Ishikawa (cell line): ENCODE data around the gene AMPD2.
A peak's percentile ranks its signal among the peaks of the same experiment; 100 is the strongest.

Source experiments
- CEBPB ChIP-seq: IDR thresholded peaks from 2 replicates; pipeline ENCODE4 v1.6.1; 2012
- CREB1 ChIP-seq: IDR thresholded peaks from 2 replicates; pipeline ENCODE4 v1.6.1; 2012; ENCODE audit warnings: low read depth
- EGR1 ChIP-seq: IDR thresholded peaks from 2 replicates; pipeline ENCODE4 v1.6.1; 2012
- EP300 ChIP-seq: IDR thresholded peaks from 2 replicates; pipeline ENCODE4 v1.6.1; 2012; ENCODE audit warnings: borderline replicate concordance
- FOXM1 ChIP-seq: IDR thresholded peaks from 2 replicates; pipeline ENCODE4 v1.6.1; 2012; ENCODE audit warnings: low read depth, borderline replicate concordance
- MAX ChIP-seq: IDR thresholded peaks from 2 replicates; pipeline ENCODE4 v1.6.1; 2012
- NFIC ChIP-seq: IDR thresholded peaks from 2 replicates; pipeline ENCODE4 v1.6.1; 2012
- RAD21 ChIP-seq: IDR thresholded peaks from 2 replicates; pipeline ENCODE4 v1.6.1; 2012; ENCODE audit warnings: low read depth
- REST ChIP-seq: IDR thresholded peaks from 2 replicates; pipeline ENCODE4 v1.6.1; 2012; ENCODE audit warnings: low read depth, mild to moderate bottlenecking
- TAF1 ChIP-seq: IDR thresholded peaks from 2 replicates; pipeline ENCODE4 v1.6.1; 2012; ENCODE audit warnings: low read depth, mild to moderate bottlenecking
- TCF12 ChIP-seq: IDR thresholded peaks from 2 replicates; pipeline ENCODE4 v1.6.1; 2012; ENCODE audit warnings: low read depth
- TEAD4 ChIP-seq: IDR thresholded peaks from 2 replicates; pipeline ENCODE4 v1.6.1; 2012
- USF1 ChIP-seq: IDR thresholded peaks from 2 replicates; pipeline ENCODE4 v1.6.1; 2012
- YY1 ChIP-seq: IDR thresholded peaks from 2 replicates; pipeline ENCODE4 v1.6.1; 2012; ENCODE audit warnings: low read depth
- ZBTB7A ChIP-seq: IDR thresholded peaks from 2 replicates; pipeline ENCODE4 v1.6.1; 2012; ENCODE audit warnings: low read depth

Gene AMPD2

GRCh38 chr1:109639841-109640184 is 20.2 kb downstream of the AMPD2 start:
- TF ChIP-seq USF1: no peak
- TF ChIP-seq TEAD4: no peak
- no peak for TF ChIP-seq ZBTB7A
- TF ChIP-seq YY1: no peak
- TF ChIP-seq CREB1: no peak
- no peak for TF ChIP-seq EP300
- TF ChIP-seq RAD21: no peak
- no peak for TF ChIP-seq REST
- no peak for TF ChIP-seq CEBPB
- no peak for TF ChIP-seq NFIC
- TF ChIP-seq TCF12: no peak

- peak; percentile 80 for TF ChIP-seq RAD21
- no peak for TF ChIP-seq REST
Measured at GRCh38 chr1:109640285-109640865, 20.7 kb downstream of the AMPD2 start.

GRCh38 chr1:109641078-109641740 is 21.6 kb downstream of the AMPD2 start:
- TF ChIP-seq ZBTB7A (no peak), NFIC (no peak), CREB1 (no peak), FOXM1 (no peak), YY1 (no peak), USF1 (no peak), EP300 (no peak), CEBPB (no peak), TEAD4 (no peak), TAF1 (no peak), MAX (no peak), EGR1 (no peak), RAD21 (no peak), TCF12 (no peak), REST (no peak)

- TF ChIP-seq YY1 (no peak), NFIC (no peak)
Measured at GRCh38 chr1:109641861-109642260, 22.2 kb downstream of the AMPD2 start.

GRCh38 chr1:109642626-109643025 is 23.0 kb downstream of the AMPD2 start:
- no peak for TF ChIP-seq EGR1
- TF ChIP-seq RAD21: no peak
- no peak for TF ChIP-seq NFIC
- no peak for TF ChIP-seq USF1
- no peak for TF ChIP-seq FOXM1
- TF ChIP-seq MAX: no peak
- TF ChIP-seq CREB1: no peak
- no peak for TF ChIP-seq CEBPB
- TF ChIP-seq TEAD4: no peak
- TF ChIP-seq REST: no peak
- TF ChIP-seq ZBTB7A: no peak
- no peak for TF ChIP-seq TAF1
- no peak for TF ChIP-seq EP300
- TF ChIP-seq YY1: no peak
- TF ChIP-seq TCF12: no peak
